Right hindlimb (tissue), 1 donor: ENCODE results near the gene PSMB7.
A peak's percentile ranks its signal among the peaks of the same experiment; 100 is the strongest.

Experiments used
- DNase-seq: peaks from one replicate; pipeline ENCODE4 v3.0.0-alpha.2; 2018

Gene PSMB7

GRCh38 chr9:124415102-124415851 lies at the start of gene PSMB7:
TSS of gene PSMB7 (minus strand) at chr9:124415442. CDS start at chr9:124415425, 17 bp downstream.
- DNase-seq, result peak; percentile 96

- DNase-seq, result no peak
Observed at GRCh38 chr9:124462739-124463138, 47.5 kb upstream of the PSMB7 start.

DNA sequence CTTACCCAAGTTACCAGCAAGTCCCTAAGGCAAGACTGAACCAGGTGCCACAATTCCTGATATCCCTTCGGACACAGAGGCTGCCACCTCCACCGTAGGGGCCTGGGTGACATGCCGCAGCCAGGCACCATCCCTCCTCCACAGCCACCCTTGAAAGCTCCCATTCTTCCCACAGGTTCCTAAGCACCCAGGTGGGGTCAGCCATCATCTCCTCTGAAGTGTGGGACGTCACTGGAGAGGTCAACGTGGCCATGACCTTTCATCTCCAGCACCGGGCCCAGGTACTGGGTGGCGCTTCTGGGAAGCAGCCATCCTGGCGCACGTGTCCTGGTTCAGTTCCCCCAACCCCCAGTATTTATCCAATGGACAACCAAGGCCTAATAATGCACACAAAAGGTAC lies 43.2 kb upstream of the PSMB7 start:
- DNase-seq, result no peak

GRCh38 chr9:124457887-124458431 lies 42.7 kb upstream of the PSMB7 start:
- DNase-seq, result no peak

DNA sequence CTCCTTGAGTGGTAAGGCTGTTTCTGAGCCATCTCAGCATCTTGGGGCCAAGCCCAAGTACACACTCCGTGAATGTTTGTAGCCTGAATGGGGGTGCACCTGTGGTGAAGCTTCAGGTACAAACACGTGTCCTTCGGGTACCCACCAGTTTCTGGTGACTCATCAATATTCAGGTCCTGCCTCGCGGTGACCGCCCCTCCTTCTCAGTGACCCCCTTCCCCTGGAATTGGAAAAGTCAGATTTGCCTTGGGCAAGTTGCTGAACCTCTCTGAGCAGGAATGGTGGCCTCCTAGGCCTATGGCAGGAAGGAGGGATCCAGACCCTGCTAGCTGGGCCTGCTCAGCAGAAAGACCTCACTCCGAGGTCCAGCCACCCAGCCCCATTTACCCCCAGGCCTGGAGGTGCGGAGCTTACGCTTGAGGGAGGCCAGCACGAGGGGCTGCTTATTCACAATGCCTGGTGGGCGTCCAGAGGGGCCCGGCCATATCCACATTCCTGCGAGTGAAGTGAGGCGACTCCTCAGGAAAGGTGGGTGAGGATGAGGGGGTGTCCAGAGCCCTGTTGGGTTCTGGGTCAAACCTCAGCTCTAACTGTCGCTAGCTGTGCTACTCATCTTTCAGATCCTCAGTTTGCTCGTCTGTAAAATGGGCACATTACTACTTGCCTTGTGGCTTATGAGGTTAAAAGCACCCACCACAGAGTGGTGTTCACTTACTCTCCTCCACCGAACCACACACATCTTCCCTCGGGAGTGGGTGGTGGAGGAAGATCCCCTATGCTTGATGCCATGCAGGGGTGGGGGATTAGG lies 42.0 kb upstream of the PSMB7 start:
- no peak for DNase-seq

DNA sequence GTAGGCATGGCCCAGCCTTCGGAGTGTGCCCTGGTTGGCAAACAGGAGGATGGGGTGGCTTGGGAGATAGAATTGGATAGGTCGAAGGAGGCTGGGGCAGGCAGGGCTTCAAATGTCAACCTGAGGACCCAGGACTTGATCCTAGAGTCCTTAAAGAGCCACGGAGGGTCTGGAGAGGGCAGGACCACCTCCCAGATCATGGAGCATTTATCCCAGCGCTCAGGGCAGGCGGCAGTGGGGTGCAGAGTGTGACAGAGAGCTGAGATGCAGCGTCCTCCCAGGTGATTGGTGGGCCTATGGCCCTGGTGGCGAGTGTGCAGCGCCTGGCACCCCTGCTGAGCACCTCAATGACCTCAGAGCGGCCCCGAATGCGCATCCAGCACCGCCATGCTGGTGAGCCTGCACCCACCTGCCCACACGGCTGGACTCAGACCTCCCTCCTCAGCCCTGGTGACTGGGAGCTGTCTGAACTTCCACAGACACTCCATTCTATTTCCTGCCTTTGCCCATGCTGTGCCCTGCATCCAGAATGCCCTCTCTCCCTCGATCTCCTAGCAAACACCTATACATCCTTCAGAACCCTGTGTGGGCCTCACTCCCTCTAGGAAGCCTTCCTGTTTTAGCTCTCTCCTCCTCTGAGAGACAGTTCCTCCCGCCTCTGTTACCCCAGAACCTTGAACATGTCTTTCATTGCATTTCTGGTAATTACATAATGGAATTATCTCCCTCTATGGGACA lies 41.3 kb upstream of the PSMB7 start:
- no peak for DNase-seq

GRCh38 chr9:124455820-124456219 lies 40.6 kb upstream of the PSMB7 start:
- no peak for DNase-seq

GRCh38 chr9:124454791-124455443 lies 39.7 kb upstream of the PSMB7 start:
- no peak for DNase-seq

- DNase-seq, result no peak
Observed at GRCh38 chr9:124454296-124454695, 39.1 kb upstream of the PSMB7 start.

GRCh38 chr9:124453586-124454191 lies 38.4 kb upstream of the PSMB7 start:
- DNase-seq, result no peak

GRCh38 chr9:124452841-124453585 lies 37.8 kb upstream of the PSMB7 start:
- DNase-seq, result no peak

GRCh38 chr9:124452326-124452725 lies 37.1 kb upstream of the PSMB7 start:
- DNase-seq, result no peak

GRCh38 chr9:124450931-124451661 lies 35.9 kb upstream of the PSMB7 start:
- no peak for DNase-seq

GRCh38 chr9:124450241-124450924 lies 35.1 kb upstream of the PSMB7 start, which contains the start of gene ADGRD2:
TSS of gene ADGRD2 (plus strand) at chr9:124450451. CDS start at chr9:124451667, 1,216 bp downstream.
- DNase-seq, result peak; percentile 55

GRCh38 chr9:124449381-124450151 lies 34.3 kb upstream of the PSMB7 start:
- no peak for DNase-seq

GRCh38 chr9:124448019-124448418 lies 32.8 kb upstream of the PSMB7 start:
- no peak for DNase-seq

GRCh38 chr9:124447297-124447661 lies 32.0 kb upstream of the PSMB7 start:
- no peak for DNase-seq

GRCh38 chr9:124444166-124444565 lies 28.9 kb upstream of the PSMB7 start:
- DNase-seq, result no peak

DNA sequence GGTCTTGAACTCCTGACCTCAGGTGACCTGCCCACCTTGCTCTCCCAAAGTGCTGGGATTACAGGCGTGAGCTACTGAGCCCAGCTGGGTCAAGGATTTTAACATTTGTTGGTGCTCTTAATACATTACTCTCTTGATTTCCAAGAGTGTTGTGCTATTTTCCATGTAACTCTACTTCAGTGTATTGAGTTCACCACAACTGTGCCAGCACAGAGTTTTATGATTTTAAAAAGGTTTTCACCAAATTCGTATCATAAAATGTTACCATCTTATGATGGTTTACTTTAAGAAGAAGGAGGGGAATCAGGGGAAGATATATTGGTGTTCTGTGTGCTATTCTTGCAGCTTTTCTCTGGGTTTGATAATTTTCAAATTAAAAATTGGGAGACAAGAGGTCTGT lies 28.4 kb upstream of the PSMB7 start:
- no peak for DNase-seq
